Measurements from ENCODE around the gene RGS16.

- TF ChIP-seq CTCF (IDR thresholded peaks at IDR 0.05) (no peak), SIN3A (IDR thresholded peaks at IDR 0.05; ENCODE audit: borderline replicate concordance, insufficient read depth, low read depth, low read length) (no peak), REST (IDR thresholded peaks at IDR 0.05; ENCODE audit: insufficient read depth in 1 of 2, low read depth in 2 of 2, low read length in 1 of 2) (no peak), POLR2AphosphoS5 (IDR thresholded peaks at IDR 0.05; ENCODE audit: low read depth, low read length) (no peak)
Measured at GRCh38 chr1:182617014-182617429, 12.8 kb upstream of the RGS16 start.
